Ovary (tissue), 9 donors: ENCODE data around the gene AFF2. TPM values are rescaled to one million over a fixed set of nuclear protein-coding genes. Genes with fewer than 3 reads are reported as not detected.

Source experiments
- DNase-seq, 5 donors: peaks; one replicate each; pipeline ENCODE4 v3.0.0-alpha.2; 2019 to 2020
- H3K27ac ChIP-seq, 2 donors: fragments of 200-600 bp; one replicate each; pipeline versions ENCODE4 v1.5.1 to v1.8.0; 2019 to 2022
- H3K27me3 ChIP-seq: fragments of 200-600 bp; one replicate; pipeline ENCODE4 v1.8.0; 2022
- H3K36me3 ChIP-seq: fragments of 200-600 bp; sonication (generic); one replicate; pipeline ENCODE4 v1.5.1; 2019
- H3K4me1 ChIP-seq: one replicate; pipeline ENCODE4 v1.8.1; 2013; ENCODE audit warnings: mild to moderate bottlenecking, moderate library complexity; ENCODE audit not compliant: insufficient read depth
- H3K4me3 ChIP-seq: fragments of 200-600 bp; sonication (generic); one replicate; pipeline ENCODE4 v1.5.1; 2017
- H3K9me3 ChIP-seq, 2 donors: fragments of 200-600 bp in 1 of 2; sonication (generic) in 1 of 2; one replicate each; pipeline versions ENCODE4 v1.5.1 to v1.8.1; 2013 to 2019; ENCODE audit warnings: mild to moderate bottlenecking in 1 of 2, moderate library complexity in 1 of 2
- CTCF ChIP-seq, 3 donors: fragments of 450-650 bp in 2 of 3; fragments of 200-600 bp in 1 of 3; IDR thresholded peaks; one replicate each; pipeline versions ENCODE4 v1.5.1 to v1.8.0; 2016 to 2022; ENCODE audit warnings: antibody characterized with exemption in 3 of 3, mild to moderate bottlenecking in 1 of 3
- EP300 ChIP-seq: sonication (generic); formaldehyde crosslinking; IDR thresholded peaks from one replicate; pipeline ENCODE4 v1.6.1; 2017; ENCODE audit warnings: antibody characterized with exemption
- POLR2A ChIP-seq: fragments of 450-650 bp; IDR thresholded peaks from one replicate; pipeline ENCODE4 v1.6.1; 2017; ENCODE audit warnings: antibody characterized with exemption, mild to moderate bottlenecking, moderate library complexity
- WGBS, 3 donors: extraction: QIAGEN DNeasy Blood & Tissue Kit in 1 of 3; methylation state at CpG; one replicate each; pipeline versions ENCODE4 v1.1.5 to v1.1.7; 2013 to 2017; 5-methylcytosine and 5-hydroxymethylcytosine counted together
- intact Hi-C, 4 donors: fragments of 100-400 bp; cut with DNase I; formaldehyde crosslinking; loops; one replicate each; pipeline versions ENCODE4 v1.11.0 to v1.15.1; 2022 to 2023
- polyA plus RNA-seq, 2 donors: library from polyadenylated mRNA; stranded (reverse); fragments of 200-250 nt in 1 of 2; fragments of 350-450 nt in 1 of 2; fragmentation: Illumina TruSeq in 1 of 2; extraction: RNeasy Lipid Tissue Mini Kit (QIAGEN cat#74804) in 1 of 2; gene quantifications; one replicate each; pipeline ENCODE4 v1.2.3, GENCODE V29; 2013 to 2014
- total RNA-seq, 7 donors: library from RNA; depleted of rRNA in 2 of 7; stranded (reverse); fragments of >200 nt in 2 of 7; fragmentation: NEBNext Ultra II Directional in 3 of 7; extraction: Animal tissue kit (Norgen Biotek cat#: 25700) in 3 of 7; gene quantifications; one replicate each; pipeline versions ENCODE4 v1.1.0 to v1.2.4, GENCODE V29; 2016 to 2023
- donor health status: DM: no; HTN: no; CAD: no; lungs with moderate emphysema.
- donor health status: DM: no; HTN: no; CAD: no.
- donor health status: Bipolar disorder and iron deficiency.
- donor health status: DM: yes; HTN: yes; CAD: no.
- donor health status: DM: no; HTN: no; CAD: no.
- donor health status: DM: yes; HTN: yes; CAD: no.

Gene AFF2
- total and polyA plus RNA-seq, 9 donors, result 1.3 to 12.3 (median 4.6) TPM

DNA sequence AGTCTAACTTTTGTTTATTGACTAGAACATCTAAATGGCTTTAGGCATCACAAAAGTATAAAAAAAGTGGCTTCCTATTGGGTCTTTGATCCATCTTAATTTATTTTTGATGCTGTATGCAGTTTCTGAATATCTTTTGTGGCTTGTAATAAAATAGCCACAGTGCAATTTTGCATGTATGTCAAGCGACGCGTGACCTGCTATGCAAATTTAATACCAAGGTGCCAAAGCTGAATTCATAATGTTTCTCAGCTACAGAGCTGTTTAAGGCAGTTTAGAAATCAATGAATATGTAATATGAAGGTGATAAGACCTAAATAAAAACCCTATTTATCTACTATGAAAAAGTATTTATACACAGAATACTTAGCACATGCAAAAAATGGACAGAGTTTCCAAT, 197.8 kb downstream of the AFF2 start:
- Histone ChIP-seq H3K27ac (no peak overlapping the region), H3K9me3 (no peaks in the 10 kb centered on the region), H3K4me3 (no peak overlapping the region), H3K36me3 (no peaks in the 10 kb centered on the region), H3K4me1 (no peaks in the 10 kb centered on the region), H3K27me3 (no peaks in the 10 kb centered on the region)
- 93 to 97% (median 96%) methylated on average over 3 of the region's 3 CpGs for WGBS, 3 donors
- intact Hi-C loops, result no loop called here
- no peak for DNase-seq
- no peak for TF ChIP-seq CTCF (IDR thresholded peaks at IDR 0.05)
- TF ChIP-seq EP300, result no peak
- TF ChIP-seq POLR2A, result no peak

GRCh38 chrX:148700021-148700420, 199.6 kb downstream of the AFF2 start:
- H3K9me3 ChIP-seq, result no peaks in the 10 kb centered on the region
- H3K27me3 ChIP-seq, result no peaks in the 10 kb centered on the region
- TF ChIP-seq EP300, result no peak
- no peak for TF ChIP-seq CTCF (IDR thresholded peaks at IDR 0.05)
- TF ChIP-seq POLR2A, result no peak
- no peak overlapping the region for H3K4me3 ChIP-seq
- DNase-seq, result no peak
- H3K27ac ChIP-seq, result no peak overlapping the region
- H3K36me3 ChIP-seq, result no peaks in the 10 kb centered on the region
- 41 to 47% (median 45%) methylated on average over 2 of the region's 2 CpGs for WGBS, 3 donors
- intact Hi-C loops, result no loop called here
- H3K4me1 ChIP-seq, result no peaks in the 10 kb centered on the region

DNA sequence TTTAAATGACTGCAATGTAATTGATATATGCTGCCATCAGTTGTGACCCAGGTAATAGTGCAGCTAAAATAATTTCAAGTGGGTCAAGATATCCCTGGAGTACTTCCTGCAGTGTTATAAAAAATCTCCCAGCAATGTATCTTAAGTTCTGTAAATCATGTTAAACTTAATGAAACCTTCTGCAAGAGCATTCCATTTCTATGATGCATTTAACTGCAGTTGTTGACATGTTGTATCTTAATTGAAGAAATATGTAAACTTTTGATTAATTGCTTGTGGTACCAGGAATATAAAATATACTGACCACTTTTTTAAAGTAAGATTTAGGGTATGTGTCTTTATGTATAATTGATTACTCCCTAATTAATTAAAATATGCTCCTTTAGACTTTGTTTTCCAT, 213.6 kb downstream of the AFF2 start:
- intact Hi-C loops, result no loop called here
- Histone ChIP-seq H3K27ac (no peak overlapping the region), H3K9me3 (no peaks in the 10 kb centered on the region), H3K4me1 (no peaks in the 10 kb centered on the region), H3K36me3 (no peaks in the 10 kb centered on the region), H3K27me3 (no peaks in the 10 kb centered on the region), H3K4me3 (no peak overlapping the region)
- DNase-seq, result no peak
- TF ChIP-seq CTCF (IDR thresholded peaks at IDR 0.05), result no peak

- H3K27me3 ChIP-seq, result no peaks in the 10 kb centered on the region
- intact Hi-C loops, result no loop called here
- WGBS, 3 donors, result 72 to 83% (median 76%) methylated on average over 4 of the region's 4 CpGs
- H3K27ac ChIP-seq, result no peak overlapping the region
- H3K9me3 ChIP-seq, result no peaks in the 10 kb centered on the region
- TF ChIP-seq POLR2A, result no peak
- no peak for TF ChIP-seq CTCF (IDR thresholded peaks at IDR 0.05)
- no peak for TF ChIP-seq EP300
- no peaks in the 10 kb centered on the region for H3K36me3 ChIP-seq
- DNase-seq, result no peak
- no peak overlapping the region for H3K4me3 ChIP-seq
- H3K4me1 ChIP-seq, result no peaks in the 10 kb centered on the region
Measured at GRCh38 chrX:148715361-148715760, 214.9 kb downstream of the AFF2 start.

DNA sequence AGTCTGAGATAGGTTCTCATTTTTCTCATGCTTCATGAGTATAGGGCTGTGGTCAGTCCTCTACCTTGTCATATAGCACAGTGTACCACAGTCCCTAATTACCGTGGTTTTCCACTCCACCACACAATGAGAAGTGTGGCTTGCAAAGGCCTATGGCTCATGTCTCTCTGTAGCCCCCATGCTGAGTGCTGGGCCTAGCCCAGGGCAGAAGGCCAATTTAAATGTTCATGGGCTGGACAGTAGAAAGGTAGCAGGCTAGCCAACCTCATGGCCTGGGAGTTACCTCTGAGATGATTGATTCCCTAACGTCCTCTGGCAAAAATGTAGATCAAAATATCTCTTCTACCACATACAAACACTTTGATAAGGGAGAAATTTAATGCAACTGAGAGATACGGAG, 222.5 kb downstream of the AFF2 start:
- TF ChIP-seq POLR2A, result no peak
- TF ChIP-seq CTCF (IDR thresholded peaks at IDR 0.05), result no peak
- no peak for TF ChIP-seq EP300
- Histone ChIP-seq H3K27me3 (no peaks in the 10 kb centered on the region), H3K4me3 (no peak overlapping the region), H3K4me1 (no peaks in the 10 kb centered on the region), H3K36me3 (no peaks in the 10 kb centered on the region), H3K9me3 (no peaks in the 10 kb centered on the region), H3K27ac (no peak overlapping the region)
- intact Hi-C loops, result no loop called here
- WGBS, 3 donors, result 63 to 68% (median 63%) methylated on average over 3 of the region's 3 CpGs
- no peak for DNase-seq
